Panc1 (cell line): Measurements from ENCODE around the gene TMEM131. TPM values are rescaled to one million over a fixed set of nuclear protein-coding genes. Genes with fewer than 3 reads are reported as not detected.

Experiments used
- ATAC-seq: fragments of 200-7000 bp; cut with Tn5 transposase; 2 replicates; pipeline ENCODE4 v1.9.1; 2020; ENCODE audit warnings: mild to moderate bottlenecking, moderate library complexity
- BruUV-seq: library from RNA; stranded (reverse); fragments of 400-500 nt; replicated peaks from 2 replicates; lab custom pipeline; 2021; lab: Mats Ljungman, UMichigan
- CTCF ChIA-PET: fragments of 300-600 bp; sonication (Branson Sonifier 250); formaldehyde crosslinking; loops from one replicate; lab custom pipeline; 2022; ENCODE audit warnings: antibody characterized with exemption; lab: Charles Lee
- POLR2A ChIA-PET: fragments of 300-600 bp; sonication (Branson Sonifier 250); formaldehyde crosslinking; loops from one replicate; lab custom pipeline; 2022; ENCODE audit warnings: antibody characterized with exemption; lab: Charles Lee
- DNase-seq: peaks from one replicate; pipeline ENCODE4 v3.0.0-alpha.2; 2010; ENCODE audit warnings: low read depth, low spot score
- H3K27ac ChIP-seq: 2 replicates; pipeline ENCODE4 v1.5.1; 2011; ENCODE audit warnings: mild to moderate bottlenecking, low read length, inconsistent platforms
- H3K27me3 ChIP-seq: fragments of 200-500 bp; sonication (Bioruptor generic); 2 replicates; pipeline ENCODE4 v1.6.0; 2014; ENCODE audit warnings: low read length, inconsistent platforms; ENCODE audit not compliant: control insufficient read depth, insufficient read depth
- H3K36me3 ChIP-seq: fragments of 200-500 bp; sonication (Bioruptor generic); 2 replicates; pipeline ENCODE4 v1.5.1; 2014; ENCODE audit warnings: inconsistent platforms, mild to moderate bottlenecking, low read length, moderate library complexity; ENCODE audit not compliant: control insufficient read depth, insufficient read depth
- H3K4me1 ChIP-seq: 2 replicates; pipeline ENCODE4 v1.5.1; 2011; ENCODE audit warnings: inconsistent platforms, mild to moderate bottlenecking, low read length, moderate library complexity; ENCODE audit not compliant: control insufficient read depth, insufficient read depth
- H3K4me3 ChIP-seq, 2 experiments: 2 replicates each; pipeline ENCODE4 v1.5.1; 2011 to 2012; ENCODE audit warnings: low read depth in 2 of 2, low read length in 2 of 2, mild to moderate bottlenecking in 2 of 2, inconsistent platforms in 1 of 2, moderate library complexity in 1 of 2
- H3K9me3 ChIP-seq: fragments of 200-500 bp; sonication (Bioruptor generic); 2 replicates; pipeline ENCODE4 v1.5.1; 2014; ENCODE audit warnings: low read depth, mild to moderate bottlenecking, inconsistent platforms, low read length, moderate library complexity; ENCODE audit not compliant: control insufficient read depth, insufficient read depth
- CTCF ChIP-seq: fragments of 450-650 bp; IDR thresholded peaks from 2 replicates; pipeline ENCODE4 v1.5.1; 2017; ENCODE audit warnings: mild to moderate bottlenecking
- POLR2AphosphoS5 ChIP-seq: IDR thresholded peaks from 2 replicates; pipeline ENCODE4 v1.6.1; 2012; ENCODE audit warnings: mild to moderate bottlenecking, low read depth, low read length, moderate library complexity
- REST ChIP-seq, 2 experiments: IDR thresholded peaks; 2 replicates each; pipeline ENCODE4 v1.6.1; 2011 to 2012; ENCODE audit warnings: low read depth in 2 of 2, control low read depth in 1 of 2, low read length in 1 of 2, mild to moderate bottlenecking in 1 of 2, moderate library complexity in 1 of 2; ENCODE audit not compliant: insufficient read depth in 1 of 2
- SIN3A ChIP-seq: IDR thresholded peaks from 2 replicates; pipeline ENCODE4 v1.6.1; 2012; ENCODE audit warnings: low read depth, mild to moderate bottlenecking, low read length, moderate library complexity, borderline replicate concordance; ENCODE audit not compliant: insufficient read depth
- TCF7L2 ChIP-seq: IDR thresholded peaks from 2 replicates; pipeline ENCODE4 v1.6.1; 2011; ENCODE audit warnings: mild to moderate bottlenecking, low read depth, low read length, inconsistent platforms
- in situ Hi-C: cut with HindIII; loops from 2 replicates; pipeline ENCODE4 v1.10.0; 2016; ENCODE audit warnings: low sequenced_read_pairs, low pct_unique_long_range_greater_than_20kb
- intact Hi-C: fragments of 100-400 bp; cut with micrococcal nuclease; formaldehyde crosslinking; loops from one replicate; pipeline ENCODE4 v1.10.0; 2022; ENCODE audit not compliant: unreplicated experiment
- total RNA-seq: library from RNA; stranded (reverse); gene quantifications from one replicate; pipeline ENCODE4 v1.2.1, GENCODE V29; 2021; ENCODE audit not compliant: unreplicated experiment

Gene TMEM131
- total RNA-seq, 1 experiment from 2014 or later = 43.4 TPM

GRCh38 chr2:97965116-97965515 is 30.6 kb downstream of the TMEM131 start:
- ChIA-PET POLR2A (no interaction called here), CTCF (no interaction called here)
- DNase-seq = no peak
- H3K27ac ChIP-seq = no peak overlapping the region
- in situ Hi-C loops (no loop called here), intact Hi-C loops (no loop called here)
- BruUV-seq = no TSS peak
- no peak for TF ChIP-seq SIN3A
- TF ChIP-seq REST (IDR thresholded peaks at IDR 0.05; ENCODE audit: insufficient read depth in 1 of 2, low read depth in 2 of 2, low read length in 1 of 2) = no peak
- no peak for TF ChIP-seq TCF7L2
- TF ChIP-seq CTCF = no peak
- TF ChIP-seq POLR2AphosphoS5 = no peak
- H3K9me3 ChIP-seq = no peaks in the 10 kb centered on the region
- ATAC-seq = no peak
- peaks cover 10% of the 10 kb centered on the region for H3K4me1 ChIP-seq
- no peak overlapping the region for H3K4me3 ChIP-seq
- no peaks in the 10 kb centered on the region for H3K36me3 ChIP-seq
- H3K27me3 ChIP-seq = no peaks in the 10 kb centered on the region

- intact Hi-C loops = no loop called here
- no TSS peak for BruUV-seq
- no peak for TF ChIP-seq REST (IDR thresholded peaks at IDR 0.05; ENCODE audit: insufficient read depth in 1 of 2, low read depth in 2 of 2, low read length in 1 of 2)
- TF ChIP-seq TCF7L2 = no peak
- TF ChIP-seq CTCF = no peak
- no peak for TF ChIP-seq SIN3A
- no peak for TF ChIP-seq POLR2AphosphoS5
- no peaks in the 10 kb centered on the region for H3K36me3 ChIP-seq
- in situ Hi-C loops = no loop called here
- peaks cover 10% of the 10 kb centered on the region for H3K4me1 ChIP-seq
- no peak for DNase-seq
- no peaks in the 10 kb centered on the region for H3K9me3 ChIP-seq
- ChIA-PET POLR2A (no interaction called here), CTCF (no interaction called here)
- no peak for ATAC-seq
- no peaks in the 10 kb centered on the region for H3K27me3 ChIP-seq
- no peak overlapping the region for H3K4me3 ChIP-seq
- no peak overlapping the region for H3K27ac ChIP-seq
Observed at GRCh38 chr2:97963880-97964279, 31.9 kb downstream of the TMEM131 start.
